ENCODE measurements around the gene LGALS9C.
"Not testable (repeated sequence)": the region's sequence is repeated elsewhere in the genome, so short reads cannot be mapped to it uniquely, and the experiment has no call there.

Gene LGALS9C

GRCh38 chr17:18528435-18528834 is 51.8 kb downstream of the LGALS9C start:
- DNase-seq (ENCODE audit: low read depth in 2 of 2, low spot score in 1 of 2) = not testable (repeated sequence)

- DNase-seq (ENCODE audit: low read depth in 2 of 2, low spot score in 1 of 2) = not testable (repeated sequence)
Observed at GRCh38 chr17:18528899-18529500, 52.4 kb downstream of the LGALS9C start.

- not testable (repeated sequence) for DNase-seq (ENCODE audit: low read depth in 2 of 2, low spot score in 1 of 2)
Observed at GRCh38 chr17:18530405-18530804, 53.8 kb downstream of the LGALS9C start.

GRCh38 chr17:18542234-18542633 is 65.6 kb downstream of the LGALS9C start:
- not testable (repeated sequence) for DNase-seq (ENCODE audit: low read depth in 2 of 2, low spot score in 1 of 2)

- DNase-seq (ENCODE audit: low read depth in 2 of 2, low spot score in 1 of 2) = not testable (repeated sequence)
Observed at GRCh38 chr17:18542907-18543306, 66.3 kb downstream of the LGALS9C start.

Measured in stimulated activated CD8-positive, alpha-beta memory T cell treated with anti-CD3 and anti-CD28 coated beads, Interleukin-4, amount 100 ng/mL, for 1 hour (primary cell).